ENCODE measurements around the gene MEIOSIN. TPM values are rescaled to one million over a fixed set of nuclear protein-coding genes. Genes with fewer than 3 reads are reported as not detected.

Gene MEIOSIN
- total and polyA plus RNA-seq, 9 of the 15 experiments (the other 6 are each of a cell fraction or from before 2014, with no cell fraction given) = 0.06 to 2.0 (median 0.76) TPM

GRCh38 chr19:45691516-45692186, 41.6 kb upstream of the MEIOSIN start, which contains the start of gene SNRPD2 (continued):
- no peak for TF ChIP-seq RREB1 (CRISPR knock-in tag; IDR thresholded peaks at IDR 0.05)
- TF ChIP-seq ZFP30 (CRISPR knock-in tag; IDR thresholded peaks at IDR 0.05; ENCODE audit: borderline replicate concordance) = no peak
- no peak for TF ChIP-seq ZNF134 (CRISPR knock-in tag; conservative IDR thresholded peaks at IDR 0.05)
- TF ChIP-seq TAF15 (IDR thresholded peaks at IDR 0.05; ENCODE audit: low read depth, low read length) = no peak
- 0 out of 2 replicates have a peak, but pooled peaks have one; percentile 42 for TF ChIP-seq ESRRA (IDR thresholded peaks at IDR 0.05; ENCODE audit: borderline replicate concordance, low read depth)
- peak in 1 of 2 experiments; percentile 73; a peak in 1 of 4 replicates for TF ChIP-seq ZMIZ1 (IDR thresholded peaks at IDR 0.05; ENCODE audit: low read depth in 2 of 2, low read length in 2 of 2)
- no peak for TF ChIP-seq HMG20A (CRISPR knock-in tag; conservative IDR thresholded peaks at IDR 0.05)
- no peak for TF ChIP-seq STAT5A (IDR thresholded peaks at IDR 0.05; ENCODE audit: borderline replicate concordance, low read length)
- no peak for TF ChIP-seq GTF2F1 (IDR thresholded peaks at IDR 0.05; ENCODE audit: low read depth, low read length)
- TF ChIP-seq JUN (IDR thresholded peaks at IDR 0.05; ENCODE audit: borderline replicate concordance, low read depth, low read length) = no peak
- 0 out of 2 replicates have a peak, but pooled peaks have one; percentile 8 for TF ChIP-seq JUN (CRISPR knock-in tag; IDR thresholded peaks at IDR 0.05; ENCODE audit: borderline replicate concordance)
- TF ChIP-seq MXI1 (IDR thresholded peaks at IDR 0.05; ENCODE audit: low read depth, low read length) = no peak
